ENCODE results near the gene KDM6A.

- TF ChIP-seq CTCF (IDR thresholded peaks at IDR 0.05) (no peak), POLR2A (IDR thresholded peaks at IDR 0.05) (no peak), EP300 (IDR thresholded peaks at IDR 0.05; ENCODE audit: low read depth) (no peak), POLR2AphosphoS5 (IDR thresholded peaks at IDR 0.05) (no peak)
These were observed 107.4 kb downstream of the KDM6A start for GRCh38 chrX:44980403-44980802.

Data from transverse colon (tissue), 4 donors.